ENCODE results near the gene TTC34. TPM values are rescaled to one million over a fixed set of nuclear protein-coding genes. Genes with fewer than 3 reads are reported as not detected.
"Not testable (repeated sequence)": the region's sequence is repeated elsewhere in the genome, so short reads cannot be mapped to it uniquely, and the experiment has no call there.

Gene TTC34
- total RNA-seq, 1 donor: 0.36 TPM

- no peak overlapping the region for H3K4me2 ChIP-seq (ENCODE audit: insufficient read depth, low read length)
- H3K79me2 ChIP-seq (ENCODE audit: insufficient read depth, low read length): no peaks in the 10 kb centered on the region
- peaks cover 24% of the 10 kb centered on the region for H3K27me3 ChIP-seq (ENCODE audit: insufficient read depth, low read length)
- H3K9me3 ChIP-seq (ENCODE audit: low read depth, low read length): no peaks in the 10 kb centered on the region
- H3K4me3 ChIP-seq (ENCODE audit: insufficient read depth, low read length): no peak overlapping the region
- no peaks in the 10 kb centered on the region for H3K36me3 ChIP-seq (ENCODE audit: insufficient read depth, low read length)
- DNase-seq (ENCODE audit: insufficient read length, low spot score, missing footprints): peak; percentile 63
- no peaks in the 10 kb centered on the region for H3K4me1 ChIP-seq (ENCODE audit: insufficient read depth, low read length)
- H3K27ac ChIP-seq (ENCODE audit: low read depth, low read length): no peak overlapping the region
- H2AFZ ChIP-seq (ENCODE audit: low read length): no peak overlapping the region
- no peak for TF ChIP-seq CTCF (IDR thresholded peaks at IDR 0.05; ENCODE audit: extremely low read depth, low read depth, low read length)
- no peaks in the 10 kb centered on the region for H4K20me1 ChIP-seq (ENCODE audit: insufficient read depth, low read length)
These were observed 172.4 kb downstream of the TTC34 start for GRCh38 chr1:2628933-2629626.

- Histone ChIP-seq H3K36me3 (ENCODE audit: insufficient read depth, low read length) (no peaks in the 10 kb centered on the region), H2AFZ (ENCODE audit: low read length) (no peak overlapping the region), H3K4me1 (ENCODE audit: insufficient read depth, low read length) (no peaks in the 10 kb centered on the region), H3K27ac (ENCODE audit: low read depth, low read length) (no peak overlapping the region), H3K9me3 (ENCODE audit: low read depth, low read length) (no peaks in the 10 kb centered on the region), H4K20me1 (ENCODE audit: insufficient read depth, low read length) (no peaks in the 10 kb centered on the region), H3K27me3 (ENCODE audit: insufficient read depth, low read length) (peaks cover 24% of the 10 kb centered on the region), H3K4me3 (ENCODE audit: insufficient read depth, low read length) (no peak overlapping the region), H3K79me2 (ENCODE audit: insufficient read depth, low read length) (no peaks in the 10 kb centered on the region), H3K4me2 (ENCODE audit: insufficient read depth, low read length) (no peak overlapping the region)
- peak; percentile 46 for DNase-seq (ENCODE audit: insufficient read length, low spot score, missing footprints)
- TF ChIP-seq CTCF (IDR thresholded peaks at IDR 0.05; ENCODE audit: extremely low read depth, low read depth, low read length): no peak
These were observed 173.1 kb downstream of the TTC34 start for GRCh38 chr1:2628191-2628932.

- Histone ChIP-seq H4K20me1 (ENCODE audit: insufficient read depth, low read length) (no peaks in the 10 kb centered on the region), H3K4me2 (ENCODE audit: insufficient read depth, low read length) (no peak overlapping the region), H3K4me3 (ENCODE audit: insufficient read depth, low read length) (no peak overlapping the region), H2AFZ (ENCODE audit: low read length) (no peak overlapping the region), H3K4me1 (ENCODE audit: insufficient read depth, low read length) (no peaks in the 10 kb centered on the region), H3K79me2 (ENCODE audit: insufficient read depth, low read length) (no peaks in the 10 kb centered on the region), H3K36me3 (ENCODE audit: insufficient read depth, low read length) (no peaks in the 10 kb centered on the region), H3K27ac (ENCODE audit: low read depth, low read length) (no peak overlapping the region), H3K27me3 (ENCODE audit: insufficient read depth, low read length) (peaks cover 24% of the 10 kb centered on the region), H3K9me3 (ENCODE audit: low read depth, low read length) (no peaks in the 10 kb centered on the region)
- peak; percentile 68 for DNase-seq (ENCODE audit: insufficient read length, low spot score, missing footprints)
- TF ChIP-seq CTCF (IDR thresholded peaks at IDR 0.05; ENCODE audit: extremely low read depth, low read depth, low read length): no peak
These were observed 173.7 kb downstream of the TTC34 start for GRCh38 chr1:2627746-2628145.

GRCh38 chr1:2625748-2626147 is 175.7 kb downstream of the TTC34 start:
- peaks cover 24% of the 10 kb centered on the region for H3K27me3 ChIP-seq (ENCODE audit: insufficient read depth, low read length)
- H3K4me2 ChIP-seq (ENCODE audit: insufficient read depth, low read length); H4K20me1 ChIP-seq (ENCODE audit: insufficient read depth, low read length); H3K36me3 ChIP-seq (ENCODE audit: insufficient read depth, low read length); H2AFZ ChIP-seq (ENCODE audit: low read length); H3K4me3 ChIP-seq (ENCODE audit: insufficient read depth, low read length); H3K79me2 ChIP-seq (ENCODE audit: insufficient read depth, low read length); H3K27ac ChIP-seq (ENCODE audit: low read depth, low read length); DNase-seq (ENCODE audit: insufficient read length, low spot score, missing footprints); H3K4me1 ChIP-seq (ENCODE audit: insufficient read depth, low read length); H3K9me3 ChIP-seq (ENCODE audit: low read depth, low read length): not testable (repeated sequence)

Measured in osteoblast (primary cell).